Activated CD8-positive, alpha-beta memory T cell treated with anti-CD3 and anti-CD28 coated beads, Interleukin-2, amount 50 U/mL, for 48 hours (primary cell): Measurements from ENCODE around the gene LNPEP.

ENCODE experiments used
- DNase-seq: peaks from one replicate; pipeline ENCODE4 v3.0.0-alpha.2; 2020

Gene LNPEP

GRCh38 chr5:96963267-96963666 lies 27.4 kb downstream of the LNPEP start:
- DNase-seq = no peak

GRCh38 chr5:96966801-96967200 lies 30.9 kb downstream of the LNPEP start:
- no peak for DNase-seq

GRCh38 chr5:96967400-96967799 lies 31.5 kb downstream of the LNPEP start:
- no peak for DNase-seq

- DNase-seq = no peak
Observed at GRCh38 chr5:96968074-96968473, 32.2 kb downstream of the LNPEP start.

- DNase-seq = no peak
Observed at GRCh38 chr5:96968614-96969013, 32.7 kb downstream of the LNPEP start.

GRCh38 chr5:96969366-96969765 lies 33.5 kb downstream of the LNPEP start:
- DNase-seq = no peak

- no peak for DNase-seq
Observed at GRCh38 chr5:96972599-96973334, 36.9 kb downstream of the LNPEP start.

- no peak for DNase-seq
Observed at GRCh38 chr5:96973532-96974401, 37.9 kb downstream of the LNPEP start.

- no peak for DNase-seq
Observed at GRCh38 chr5:96975656-96976055, 39.8 kb downstream of the LNPEP start.

GRCh38 chr5:96977228-96977627 lies 41.3 kb downstream of the LNPEP start:
- no peak for DNase-seq

GRCh38 chr5:96978812-96979449 lies 43.1 kb downstream of the LNPEP start:
- no peak for DNase-seq

GRCh38 chr5:96984506-96985192 lies 48.8 kb downstream of the LNPEP start:
- no peak for DNase-seq

- no peak for DNase-seq
Observed at GRCh38 chr5:96986450-96986849, 50.6 kb downstream of the LNPEP start.

GRCh38 chr5:96990102-96990501 lies 54.2 kb downstream of the LNPEP start:
- no peak for DNase-seq

- no peak for DNase-seq
Observed at GRCh38 chr5:96991708-96992107, 55.8 kb downstream of the LNPEP start.

GRCh38 chr5:96993760-96994159 lies 57.9 kb downstream of the LNPEP start:
- no peak for DNase-seq

- no peak for DNase-seq
Observed at GRCh38 chr5:96994493-96994892, 58.6 kb downstream of the LNPEP start.

GRCh38 chr5:96995419-96995818 lies 59.5 kb downstream of the LNPEP start:
- DNase-seq = no peak

- DNase-seq = no peak
Observed at GRCh38 chr5:96997265-96997859, 61.5 kb downstream of the LNPEP start.

GRCh38 chr5:96999856-97000255 lies 64.0 kb downstream of the LNPEP start:
- no peak for DNase-seq

GRCh38 chr5:97000391-97000790 lies 64.5 kb downstream of the LNPEP start:
- no peak for DNase-seq

GRCh38 chr5:97002983-97003382 lies 67.1 kb downstream of the LNPEP start:
- no peak for DNase-seq
